HAP-1 (cell line): ENCODE results near the gene NEFH.

Source experiments
- DNase-seq, 2 experiments: peaks; one replicate each; pipeline ENCODE4 v3.0.0-alpha.2; 2016 to 2020; ENCODE audit warnings: low spot score in 2 of 2
- H3K27me3 ChIP-seq: fragments of 250-450 bp; sonication (Bioruptor Pico); 2 replicates; pipeline ENCODE4 v1.5.1; 2020; ENCODE audit warnings: low read depth, mild to moderate bottlenecking, moderate library complexity
- H3K36me3 ChIP-seq: fragments of 250-450 bp; sonication (Bioruptor Pico); replicated peaks from 2 replicates; pipeline ENCODE4 v1.5.1; 2020; ENCODE audit warnings: mild to moderate bottlenecking
- H3K4me1 ChIP-seq: fragments of 250-450 bp; sonication (Bioruptor Pico); 2 replicates; pipeline ENCODE4 v1.5.1; 2020; ENCODE audit warnings: mild to moderate bottlenecking
- H3K4me3 ChIP-seq: fragments of 250-450 bp; sonication (Bioruptor Pico); 2 replicates; pipeline ENCODE4 v1.5.1; 2020; ENCODE audit warnings: mild to moderate bottlenecking, moderate library complexity
- H3K9me3 ChIP-seq: fragments of 250-450 bp; sonication (Bioruptor Pico); 2 replicates; pipeline ENCODE4 v1.5.1; 2020; ENCODE audit warnings: mild to moderate bottlenecking, moderate library complexity
- in situ Hi-C: fragments of 300-500 bp; cut with MboI; formaldehyde crosslinking; loops from 3 replicates; pipeline ENCODE4 v1.14.3; 2020; ENCODE audit warnings: low sequenced_read_pairs, inconsistent platforms, mixed read lengths

NEFH gene

GRCh38 chr22:29523761-29524160, 43.7 kb downstream of the NEFH start:
- no peak for DNase-seq
- Histone ChIP-seq H3K36me3 (peaks cover 80% of the 10 kb centered on the region), H3K27me3 (no peaks in the 10 kb centered on the region), H3K4me3 (no peak overlapping the region), H3K9me3 (no peaks in the 10 kb centered on the region), H3K4me1 (no peaks in the 10 kb centered on the region; the same call in 1 of the 2 replicates)
- in situ Hi-C loops = loop anchor here (10.0 kb wide), 1 partner anchor 129 kb away; no protein-coding TSS in a partner anchor

- no peaks in the 10 kb centered on the region for H3K9me3 ChIP-seq
- peak in 1 of 2 experiments; percentile 57 for DNase-seq
- peaks cover 78% of the 10 kb centered on the region for H3K36me3 ChIP-seq
- in situ Hi-C loops = loop anchor here (10.0 kb wide), 1 partner anchor 130 kb away; no protein-coding TSS in a partner anchor
- no peaks in the 10 kb centered on the region; the same call in 1 of the 2 replicates for H3K4me1 ChIP-seq
- H3K4me3 ChIP-seq = no peak overlapping the region
- H3K27me3 ChIP-seq = no peaks in the 10 kb centered on the region
These were observed 44.6 kb downstream of the NEFH start for GRCh38 chr22:29524442-29525191.

GRCh38 chr22:29528144-29528543, 48.1 kb downstream of the NEFH start:
- H3K4me1 ChIP-seq = no peaks in the 10 kb centered on the region
- no peak overlapping the region for H3K4me3 ChIP-seq
- peaks cover 81% of the 10 kb centered on the region for H3K36me3 ChIP-seq
- no peaks in the 10 kb centered on the region for H3K27me3 ChIP-seq
- no peak for DNase-seq
- in situ Hi-C loops = loop anchor here (10.0 kb wide), 1 partner anchor 133 kb away; no protein-coding TSS in a partner anchor
- H3K9me3 ChIP-seq = no peaks in the 10 kb centered on the region

- no peaks in the 10 kb centered on the region for H3K27me3 ChIP-seq
- peaks cover 73% of the 10 kb centered on the region for H3K36me3 ChIP-seq
- in situ Hi-C loops = no loop called here
- H3K4me1 ChIP-seq = no peaks in the 10 kb centered on the region
- H3K4me3 ChIP-seq = no peak overlapping the region
- no peaks in the 10 kb centered on the region for H3K9me3 ChIP-seq
- DNase-seq = no peak
These were observed 50.7 kb downstream of the NEFH start for GRCh38 chr22:29530716-29531115.

GRCh38 chr22:29531419-29531818, 51.4 kb downstream of the NEFH start:
- H3K4me3 ChIP-seq = no peak overlapping the region
- no peaks in the 10 kb centered on the region for H3K27me3 ChIP-seq
- H3K36me3 ChIP-seq = peaks cover 74% of the 10 kb centered on the region
- in situ Hi-C loops = no loop called here
- H3K4me1 ChIP-seq = no peaks in the 10 kb centered on the region
- DNase-seq = no peak
- no peaks in the 10 kb centered on the region for H3K9me3 ChIP-seq

- no peaks in the 10 kb centered on the region for H3K4me1 ChIP-seq
- in situ Hi-C loops = no loop called here
- DNase-seq = no peak
- no peaks in the 10 kb centered on the region for H3K27me3 ChIP-seq
- peaks cover 80% of the 10 kb centered on the region for H3K36me3 ChIP-seq
- H3K4me3 ChIP-seq = no peak overlapping the region
- no peaks in the 10 kb centered on the region for H3K9me3 ChIP-seq
These were observed 56.4 kb downstream of the NEFH start for GRCh38 chr22:29536411-29536810.

- no peaks in the 10 kb centered on the region for H3K9me3 ChIP-seq
- no peak for DNase-seq
- H3K4me1 ChIP-seq = no peaks in the 10 kb centered on the region
- peaks cover 68% of the 10 kb centered on the region for H3K36me3 ChIP-seq
- H3K4me3 ChIP-seq = no peak overlapping the region
- in situ Hi-C loops = no loop called here
- no peaks in the 10 kb centered on the region for H3K27me3 ChIP-seq
These were observed 59.1 kb downstream of the NEFH start for GRCh38 chr22:29539105-29539504.
